Epithelial cell of esophagus (primary cell): ENCODE data around the gene NCOA1.

Experiments
- DNase-seq: peaks from one replicate; pipeline ENCODE4 v3.0.0; 2010; ENCODE audit warnings: low read depth
- H3K4me3 ChIP-seq: 2 replicates; pipeline ENCODE4 v1.5.1; 2011; ENCODE audit warnings: mild to moderate bottlenecking, low read length, control low read depth
- TF ChIP-seq, protein P1 (sequence below): IDR thresholded peaks from 2 replicates; pipeline ENCODE4 v1.5.1; 2011; ENCODE audit warnings: low read depth, mild to moderate bottlenecking, low read length, control low read depth, inconsistent platforms; ENCODE audit not compliant: insufficient read depth; ENCODE audit errors: missing control alignments

NCOA1 gene

DNA sequence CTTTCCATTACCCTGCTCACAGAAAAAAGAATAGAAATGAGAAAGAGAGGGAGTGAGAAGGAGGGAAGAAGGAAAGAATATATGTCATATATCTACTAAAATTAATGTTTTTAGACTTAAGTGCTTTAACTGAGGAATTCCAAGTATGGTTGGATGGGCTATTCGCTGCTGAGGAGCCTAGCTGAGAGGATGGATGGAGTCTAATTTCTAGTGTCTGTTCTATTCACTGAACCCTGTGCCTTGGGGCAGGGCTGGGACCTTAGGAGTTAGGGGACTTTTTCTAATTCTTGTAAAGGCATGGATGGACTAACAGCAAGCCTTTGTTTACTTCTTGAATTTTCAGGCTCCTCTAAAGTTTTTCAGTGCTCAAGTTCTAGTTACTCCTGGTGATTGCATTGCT is 192.4 kb downstream of the NCOA1 start:
- TF ChIP-seq, protein P1, sequence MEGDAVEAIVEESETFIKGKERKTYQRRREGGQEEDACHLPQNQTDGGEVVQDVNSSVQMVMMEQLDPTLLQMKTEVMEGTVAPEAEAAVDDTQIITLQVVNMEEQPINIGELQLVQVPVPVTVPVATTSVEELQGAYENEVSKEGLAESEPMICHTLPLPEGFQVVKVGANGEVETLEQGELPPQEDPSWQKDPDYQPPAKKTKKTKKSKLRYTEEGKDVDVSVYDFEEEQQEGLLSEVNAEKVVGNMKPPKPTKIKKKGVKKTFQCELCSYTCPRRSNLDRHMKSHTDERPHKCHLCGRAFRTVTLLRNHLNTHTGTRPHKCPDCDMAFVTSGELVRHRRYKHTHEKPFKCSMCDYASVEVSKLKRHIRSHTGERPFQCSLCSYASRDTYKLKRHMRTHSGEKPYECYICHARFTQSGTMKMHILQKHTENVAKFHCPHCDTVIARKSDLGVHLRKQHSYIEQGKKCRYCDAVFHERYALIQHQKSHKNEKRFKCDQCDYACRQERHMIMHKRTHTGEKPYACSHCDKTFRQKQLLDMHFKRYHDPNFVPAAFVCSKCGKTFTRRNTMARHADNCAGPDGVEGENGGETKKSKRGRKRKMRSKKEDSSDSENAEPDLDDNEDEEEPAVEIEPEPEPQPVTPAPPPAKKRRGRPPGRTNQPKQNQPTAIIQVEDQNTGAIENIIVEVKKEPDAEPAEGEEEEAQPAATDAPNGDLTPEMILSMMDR, result no peak
- H3K4me3 ChIP-seq, result no peak overlapping the region
- DNase-seq, result no peak

DNA sequence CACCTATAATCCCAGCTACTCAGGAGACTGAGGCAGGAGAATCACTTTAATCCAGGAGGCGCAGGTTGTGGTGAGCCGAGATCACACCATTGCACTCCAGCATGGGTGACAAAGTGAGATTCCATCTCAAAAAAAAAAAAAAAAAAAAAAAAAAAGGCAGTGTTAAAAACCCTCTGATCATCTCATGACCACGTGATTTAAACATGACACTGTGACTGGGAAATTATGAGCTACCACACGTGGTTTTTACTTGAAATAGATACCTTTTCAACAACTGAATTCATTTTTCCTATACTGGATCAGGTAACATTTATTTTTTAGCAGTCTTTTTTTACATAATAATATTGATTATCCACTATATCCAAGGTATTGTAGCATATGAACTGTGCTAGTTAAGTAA is 199.5 kb downstream of the NCOA1 start:
- DNase-seq, result no peak
- TF ChIP-seq, protein P1, result no peak
- H3K4me3 ChIP-seq, result no peak overlapping the region

DNA sequence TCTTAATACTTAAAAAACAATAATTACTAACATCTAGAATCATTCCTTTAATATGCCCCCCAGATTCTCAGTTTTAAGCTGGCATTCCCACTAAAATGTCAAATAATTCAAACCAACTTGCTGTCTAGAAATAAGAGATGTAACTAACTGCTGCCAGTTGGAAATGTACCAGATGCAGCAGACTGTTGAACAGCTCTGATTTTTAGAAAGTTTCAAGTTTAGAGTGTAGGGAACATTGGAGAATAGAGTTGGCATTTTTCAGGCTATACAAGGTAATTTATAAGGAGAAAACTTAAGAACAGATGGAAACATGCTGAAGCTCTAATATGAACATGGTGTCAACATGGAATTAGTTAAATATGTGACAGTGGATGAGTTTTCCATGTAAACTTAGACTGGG is 200.8 kb downstream of the NCOA1 start:
- no peak overlapping the region for H3K4me3 ChIP-seq
- no peak for DNase-seq
- TF ChIP-seq, protein P1, result no peak

DNA sequence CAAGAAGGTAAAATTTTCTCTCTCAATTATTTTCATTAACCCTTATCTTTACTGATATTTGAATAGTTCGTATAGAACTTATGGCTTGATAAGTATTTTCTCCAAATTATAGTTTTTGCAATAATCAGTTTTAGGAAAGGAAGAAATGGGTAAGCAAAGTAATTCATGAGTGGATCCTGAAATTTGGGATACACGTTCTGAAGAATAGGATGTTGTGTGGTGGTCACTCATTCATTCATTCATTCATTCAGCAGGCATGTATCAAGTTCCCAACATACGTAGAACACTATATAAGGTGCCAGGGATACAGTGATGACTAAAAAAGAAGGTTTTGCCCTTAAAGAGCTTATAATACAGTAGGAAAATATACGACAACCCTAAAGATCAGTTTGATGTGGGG is 206.7 kb downstream of the NCOA1 start:
- no peak overlapping the region for H3K4me3 ChIP-seq
- DNase-seq, result no peak
- TF ChIP-seq, protein P1, result no peak

DNA sequence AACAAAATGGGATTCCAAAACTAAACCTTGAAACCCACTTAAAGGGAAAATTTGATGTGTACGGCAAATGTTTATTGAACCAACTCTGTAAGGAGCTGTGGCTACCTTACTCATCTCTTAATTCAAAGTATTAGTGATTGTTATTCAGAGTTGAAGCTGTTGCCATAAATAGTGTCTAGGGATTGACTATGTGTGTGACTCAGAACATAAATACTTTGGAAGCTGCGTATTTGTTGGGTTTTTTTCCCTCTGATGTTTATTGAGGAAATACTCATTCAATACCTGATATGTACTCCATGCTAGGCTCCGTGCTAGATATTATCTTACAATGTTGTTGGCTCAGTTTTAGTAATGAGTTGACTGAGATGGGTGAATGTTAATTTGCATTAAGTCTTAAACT is 211.7 kb downstream of the NCOA1 start:
- DNase-seq, result peak; percentile 85
- TF ChIP-seq, protein P1, result no peak
- H3K4me3 ChIP-seq, result no peak overlapping the region

DNA sequence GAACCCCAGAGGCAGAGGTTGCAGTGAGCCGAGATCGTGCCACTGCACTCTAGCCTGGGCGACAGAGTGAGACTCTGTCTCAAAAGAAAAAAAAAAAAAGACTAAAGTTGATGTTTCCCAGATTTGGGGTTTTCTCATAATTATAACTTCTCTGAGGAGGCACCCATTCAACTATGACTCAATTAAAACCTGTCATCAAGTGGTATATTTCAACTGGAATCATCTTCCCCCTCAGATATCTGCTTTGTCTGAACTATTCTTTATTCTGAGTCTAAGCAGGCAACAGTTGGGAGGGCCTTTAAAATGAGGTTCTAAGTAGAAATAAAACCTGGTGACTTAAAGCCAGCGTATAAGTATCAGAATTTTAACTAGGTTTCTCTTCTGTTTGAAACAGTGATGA is 213.6 kb downstream of the NCOA1 start:
- TF ChIP-seq, protein P1, result no peak
- no peak for DNase-seq
- no peak overlapping the region for H3K4me3 ChIP-seq

DNA sequence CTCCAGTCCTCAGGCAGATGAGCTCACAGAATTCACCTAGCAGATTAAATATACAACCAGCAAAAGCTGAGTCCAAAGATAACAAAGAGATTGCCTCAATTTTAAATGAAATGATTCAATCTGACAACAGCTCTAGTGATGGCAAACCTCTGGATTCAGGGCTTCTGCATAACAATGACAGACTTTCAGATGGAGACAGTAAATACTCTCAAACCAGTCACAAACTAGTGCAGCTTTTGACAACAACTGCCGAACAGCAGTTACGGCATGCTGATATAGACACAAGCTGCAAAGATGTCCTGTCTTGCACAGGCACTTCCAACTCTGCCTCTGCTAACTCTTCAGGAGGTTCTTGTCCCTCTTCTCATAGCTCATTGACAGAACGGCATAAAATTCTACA is 216.1 kb downstream of the NCOA1 start:
- H3K4me3 ChIP-seq, result no peak overlapping the region
- DNase-seq, result no peak
- TF ChIP-seq, protein P1, result no peak
